ENCODE measurements around the gene TRAF2. TPM values are rescaled to one million over a fixed set of nuclear protein-coding genes. Genes with fewer than 3 reads are reported as not detected.

Gene TRAF2
- total and polyA plus RNA-seq, 2 of the 8 experiments (the other 6 are each of a cell fraction or from before 2014, with no cell fraction given), result 26.9 to 50.2 TPM

DNA sequence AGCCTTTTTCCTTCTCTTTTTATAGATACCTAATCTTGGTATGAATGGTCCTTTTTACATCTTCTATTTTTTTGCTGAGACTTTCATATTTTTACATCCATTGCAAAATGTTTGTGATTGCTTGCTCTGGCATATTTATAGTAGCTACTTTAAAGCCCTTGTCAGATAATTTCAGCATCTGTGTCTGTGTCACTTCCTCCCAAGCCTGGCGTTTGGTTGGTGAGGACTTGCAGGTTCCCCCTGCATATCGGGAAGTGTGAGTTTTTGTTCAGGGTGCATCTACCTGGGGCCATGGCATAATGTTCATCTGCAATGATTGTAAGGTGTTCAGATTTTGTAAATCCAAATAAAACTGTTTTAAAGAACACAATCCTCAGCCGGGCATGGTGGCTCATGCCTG lies 49.3 kb downstream of the TRAF2 start:
- Histone ChIP-seq H3K4me1 (replicated peaks in 1 of 4; ENCODE audit: control insufficient read depth in 3 of 4, insufficient read depth in 4 of 4, low read length in 3 of 4) (peaks cover 0 to 6% (median 0%) of the 10 kb centered on the region in 4 experiments; a peak in 2 of 7 replicates), H4K91ac (replicated peaks; ENCODE audit: insufficient read length, low read length) (no peak overlapping the region), H3K4me3 (ENCODE audit: extremely low read depth in 1 of 4, insufficient read depth in 2 of 4, low read depth in 3 of 4, low read length in 4 of 4) (no peak overlapping the region), H3K9me3 (ENCODE audit: insufficient read depth in 2 of 2, low read depth in 1 of 2, low read length in 1 of 2) (no peaks in the 10 kb centered on the region; a peak in 1 of 4 replicates), H4K5ac (ENCODE audit: insufficient read length, low read depth, low read length) (no peak overlapping the region), H3K4ac (replicated peaks; ENCODE audit: insufficient read length, low read depth, low read length) (no peak overlapping the region), H3K23ac (ENCODE audit: insufficient read length) (no peak overlapping the region), H3K79me1 (ENCODE audit: low read depth, low read length) (no peaks in the 10 kb centered on the region; the same call in none of the 2 replicates), H3K14ac (ENCODE audit: insufficient read length) (no peak overlapping the region), H3K23me2 (ENCODE audit: low read depth, low read length) (no peaks in the 10 kb centered on the region), H2BK20ac (ENCODE audit: low read length) (no peak overlapping the region), H2BK120ac (replicated peaks; ENCODE audit: low read depth, low read length) (no peak overlapping the region), H4K20me1 (replicated peaks in 1 of 2; ENCODE audit: control insufficient read depth in 1 of 2, insufficient read depth in 2 of 2, low read length in 2 of 2) (peaks cover 2 to 16% of the 10 kb centered on the region in 2 experiments), H2AFZ (ENCODE audit: low read length) (no peak overlapping the region), H3K27ac (ENCODE audit: low read depth, low read length) (no peak overlapping the region), H3K9ac (replicated peaks in 1 of 4; ENCODE audit: extremely low read depth in 1 of 4, low read depth in 3 of 4, low read length in 3 of 4) (no peak overlapping the region), H3K27me3 (replicated peaks in 1 of 4; ENCODE audit: control insufficient read depth in 3 of 4, extremely low read depth in 1 of 4, insufficient read depth in 3 of 4, low read length in 3 of 4) (no peaks in the 10 kb centered on the region), H3K36me3 (ENCODE audit: control insufficient read depth in 2 of 4, insufficient read depth in 4 of 4, low read length in 3 of 4) (peaks cover 7 to 10% (median 8%) of the 10 kb centered on the region in 4 experiments; a peak in 6 of 8 replicates), H3K56ac (replicated peaks; ENCODE audit: insufficient read length, low read depth, low read length) (no peak overlapping the region), H2BK15ac (ENCODE audit: low read length) (no peak overlapping the region), H3K4me2 (ENCODE audit: insufficient read depth in 1 of 2, low read depth in 2 of 2, low read length in 2 of 2) (no peak overlapping the region), H4K8ac (ENCODE audit: extremely low read depth, insufficient read depth, low read length) (no peak overlapping the region), H2AK5ac (ENCODE audit: low read depth, low read length) (no peak overlapping the region), H2BK5ac (ENCODE audit: low read depth, low read length) (no peak overlapping the region), H3K79me2 (ENCODE audit: control insufficient read depth in 1 of 2, insufficient read depth in 2 of 2, low read length in 2 of 2) (no peaks in the 10 kb centered on the region; a peak in 1 of 4 replicates), H2BK12ac (ENCODE audit: low read depth, low read length) (no peak overlapping the region), H3K18ac (ENCODE audit: extremely low read depth, low read length) (no peak overlapping the region)
- DNase-seq (ENCODE audit: low read depth in 1 of 2, low spot score in 2 of 2) (no peak), FAIRE-seq (no peak)
- POLR2A ChIA-PET (ENCODE audit: partially characterized antibody), result interaction anchor here (1.2 kb wide), 1 partner anchor 28 kb away, joined by 3 read pairs; no protein-coding TSS in a partner anchor
- CTCF ChIA-PET (ENCODE audit: partially characterized antibody), result interaction anchor here (1.4 to 2.2 kb wide), 3 partner anchors 9 to 93 kb away, joined by 4 to 6 read pairs (median 5); no protein-coding TSS in a partner anchor
- WGBS, 2 experiments (ENCODE audit: extremely low coverage in 1 of 2, insufficient coverage in 1 of 2, insufficient read length in 1 of 2, insufficient replicate concordance in 2 of 2, low coverage in 1 of 2, low lambda C conversion rate in 2 of 2, missing lambda C conversion rate in 1 of 2), result 94% methylated on average over 3 of the region's 3 CpGs; no CpG with 5 or more reads in 1 of the 2 experiments
- TF ChIP-seq, protein P1, sequence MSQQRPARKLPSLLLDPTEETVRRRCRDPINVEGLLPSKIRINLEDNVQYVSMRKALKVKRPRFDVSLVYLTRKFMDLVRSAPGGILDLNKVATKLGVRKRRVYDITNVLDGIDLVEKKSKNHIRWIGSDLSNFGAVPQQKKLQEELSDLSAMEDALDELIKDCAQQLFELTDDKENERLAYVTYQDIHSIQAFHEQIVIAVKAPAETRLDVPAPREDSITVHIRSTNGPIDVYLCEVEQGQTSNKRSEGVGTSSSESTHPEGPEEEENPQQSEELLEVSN (IDR thresholded peaks at IDR 0.05), result no peak
- TF ChIP-seq, protein P2, sequence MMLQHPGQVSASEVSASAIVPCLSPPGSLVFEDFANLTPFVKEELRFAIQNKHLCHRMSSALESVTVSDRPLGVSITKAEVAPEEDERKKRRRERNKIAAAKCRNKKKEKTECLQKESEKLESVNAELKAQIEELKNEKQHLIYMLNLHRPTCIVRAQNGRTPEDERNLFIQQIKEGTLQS (IDR thresholded peaks at IDR 0.05; ENCODE audit: insufficient read depth, low read depth, low read length), result no peak
- no peak for TF ChIP-seq SAP30 (IDR thresholded peaks at IDR 0.05; ENCODE audit: insufficient read depth, insufficient replicate concordance, low read length)

All from H1 (cell line).